Measurements from ENCODE around the gene MYMX. TPM values are rescaled to one million over a fixed set of nuclear protein-coding genes. Genes with fewer than 3 reads are reported as not detected.
A peak's percentile ranks its signal among the peaks of the same experiment; 100 is the strongest.

Gene MYMX
- total RNA-seq, 1 donor: not detected

DNA sequence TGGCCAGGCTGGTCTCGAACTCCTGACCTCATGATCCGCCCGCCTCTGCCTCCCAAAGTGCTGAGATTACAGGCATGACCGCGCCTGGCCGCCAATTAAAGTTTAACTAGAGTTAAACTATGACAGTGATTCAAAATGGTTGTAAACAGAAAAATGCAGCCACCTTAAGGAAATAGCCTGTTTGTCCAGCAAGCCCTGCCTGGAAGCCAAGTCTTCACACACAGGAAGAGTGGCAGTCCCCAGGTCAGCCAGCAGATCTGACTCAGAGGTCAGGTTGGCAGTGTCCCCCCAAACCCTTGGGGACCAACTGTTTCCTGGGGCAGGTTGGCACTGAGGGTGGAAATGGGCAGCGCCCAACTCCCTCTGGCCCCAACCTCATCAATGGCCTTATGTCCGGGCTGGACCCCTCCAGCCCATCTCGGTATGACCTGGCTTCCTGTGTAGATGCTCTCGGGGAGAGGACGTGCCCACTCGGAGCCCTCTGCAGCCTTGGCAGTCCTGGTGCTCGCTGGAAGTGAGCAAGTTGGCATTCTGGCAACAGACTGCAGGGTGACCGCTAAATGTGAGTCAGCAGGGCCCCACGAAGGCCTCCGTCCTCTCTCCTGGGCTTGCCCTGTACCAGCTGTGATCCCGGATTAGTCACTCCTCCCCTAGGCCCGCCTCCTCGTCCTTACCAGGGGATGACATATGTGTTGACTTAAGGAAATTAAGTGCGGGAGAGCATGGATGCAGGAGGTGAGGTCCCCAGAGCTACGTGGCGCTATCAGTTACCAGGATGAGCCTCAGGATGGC, 20.5 kb downstream of the MYMX start:
- Histone ChIP-seq H3K9me3 (ENCODE audit: low read depth, low read length) (no peaks in the 10 kb centered on the region), H2AFZ (ENCODE audit: low read length) (peak overlapping the region; percentile 93), H3K79me2 (ENCODE audit: insufficient read depth, low read length) (no peaks in the 10 kb centered on the region), H3K4me2 (ENCODE audit: insufficient read depth, low read length) (peak overlapping the region; percentile 92), H4K20me1 (ENCODE audit: insufficient read depth, low read length) (no peaks in the 10 kb centered on the region), H3K27ac (ENCODE audit: low read depth, low read length) (peak overlapping the region; percentile 60), H3K36me3 (ENCODE audit: insufficient read depth, low read length) (peaks cover 2% of the 10 kb centered on the region), H3K27me3 (ENCODE audit: insufficient read depth, low read length) (no peaks in the 10 kb centered on the region), H3K4me3 (ENCODE audit: insufficient read depth, low read length) (peak overlapping the region; percentile 78), H3K4me1 (ENCODE audit: insufficient read depth, low read length) (peaks cover 39% of the 10 kb centered on the region)
- TF ChIP-seq, protein P1, sequence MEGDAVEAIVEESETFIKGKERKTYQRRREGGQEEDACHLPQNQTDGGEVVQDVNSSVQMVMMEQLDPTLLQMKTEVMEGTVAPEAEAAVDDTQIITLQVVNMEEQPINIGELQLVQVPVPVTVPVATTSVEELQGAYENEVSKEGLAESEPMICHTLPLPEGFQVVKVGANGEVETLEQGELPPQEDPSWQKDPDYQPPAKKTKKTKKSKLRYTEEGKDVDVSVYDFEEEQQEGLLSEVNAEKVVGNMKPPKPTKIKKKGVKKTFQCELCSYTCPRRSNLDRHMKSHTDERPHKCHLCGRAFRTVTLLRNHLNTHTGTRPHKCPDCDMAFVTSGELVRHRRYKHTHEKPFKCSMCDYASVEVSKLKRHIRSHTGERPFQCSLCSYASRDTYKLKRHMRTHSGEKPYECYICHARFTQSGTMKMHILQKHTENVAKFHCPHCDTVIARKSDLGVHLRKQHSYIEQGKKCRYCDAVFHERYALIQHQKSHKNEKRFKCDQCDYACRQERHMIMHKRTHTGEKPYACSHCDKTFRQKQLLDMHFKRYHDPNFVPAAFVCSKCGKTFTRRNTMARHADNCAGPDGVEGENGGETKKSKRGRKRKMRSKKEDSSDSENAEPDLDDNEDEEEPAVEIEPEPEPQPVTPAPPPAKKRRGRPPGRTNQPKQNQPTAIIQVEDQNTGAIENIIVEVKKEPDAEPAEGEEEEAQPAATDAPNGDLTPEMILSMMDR (IDR thresholded peaks at IDR 0.05; ENCODE audit: extremely low read depth, low read depth, low read length): no peak
- peak; percentile 99 for DNase-seq (ENCODE audit: insufficient read length, low spot score, missing footprints)

DNA sequence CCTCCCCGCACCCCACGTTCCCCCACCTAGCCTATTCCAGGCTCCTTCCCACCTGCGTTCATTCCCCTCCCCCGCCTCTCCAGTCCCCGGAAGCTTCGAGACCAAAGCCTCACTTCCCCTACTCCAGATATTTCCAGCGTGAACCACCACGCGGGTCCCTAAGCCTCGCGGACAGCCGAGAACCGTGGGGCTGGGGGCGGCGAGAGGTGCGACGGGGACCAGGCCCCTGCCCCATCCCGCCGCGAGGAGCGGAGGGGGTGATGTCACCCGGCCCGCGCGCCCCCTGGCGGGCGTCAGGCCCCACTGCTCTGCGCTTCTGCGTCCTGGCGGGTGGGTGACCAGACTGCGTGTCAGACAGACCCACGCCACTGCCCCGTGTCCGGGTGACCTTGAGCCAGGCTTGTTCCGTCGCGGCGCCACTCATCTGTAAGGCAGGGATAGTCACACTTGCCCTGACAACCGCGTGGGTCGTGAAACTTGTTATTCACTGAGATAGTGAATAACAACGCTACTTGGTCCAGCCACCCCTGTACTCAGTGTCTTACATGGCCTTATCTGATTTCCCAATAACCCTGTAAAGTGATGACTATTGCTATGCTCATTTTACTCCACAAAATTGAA, 21.2 kb downstream of the MYMX start:
- Histone ChIP-seq H4K20me1 (ENCODE audit: insufficient read depth, low read length) (no peaks in the 10 kb centered on the region), H3K79me2 (ENCODE audit: insufficient read depth, low read length) (no peaks in the 10 kb centered on the region), H3K36me3 (ENCODE audit: insufficient read depth, low read length) (no peaks in the 10 kb centered on the region), H3K27me3 (ENCODE audit: insufficient read depth, low read length) (no peaks in the 10 kb centered on the region), H3K9me3 (ENCODE audit: low read depth, low read length) (no peaks in the 10 kb centered on the region), H2AFZ (ENCODE audit: low read length) (peak overlapping the region; percentile 93), H3K4me2 (ENCODE audit: insufficient read depth, low read length) (peak overlapping the region; percentile 92), H3K27ac (ENCODE audit: low read depth, low read length) (peak overlapping the region; percentile 60), H3K4me3 (ENCODE audit: insufficient read depth, low read length) (peak overlapping the region; percentile 78), H3K4me1 (ENCODE audit: insufficient read depth, low read length) (peaks cover 39% of the 10 kb centered on the region)
- peak; percentile 97 for DNase-seq (ENCODE audit: insufficient read length, low spot score, missing footprints)
- TF ChIP-seq, protein P1 (IDR thresholded peaks at IDR 0.05; ENCODE audit: extremely low read depth, low read depth, low read length): peak; percentile 84

DNA sequence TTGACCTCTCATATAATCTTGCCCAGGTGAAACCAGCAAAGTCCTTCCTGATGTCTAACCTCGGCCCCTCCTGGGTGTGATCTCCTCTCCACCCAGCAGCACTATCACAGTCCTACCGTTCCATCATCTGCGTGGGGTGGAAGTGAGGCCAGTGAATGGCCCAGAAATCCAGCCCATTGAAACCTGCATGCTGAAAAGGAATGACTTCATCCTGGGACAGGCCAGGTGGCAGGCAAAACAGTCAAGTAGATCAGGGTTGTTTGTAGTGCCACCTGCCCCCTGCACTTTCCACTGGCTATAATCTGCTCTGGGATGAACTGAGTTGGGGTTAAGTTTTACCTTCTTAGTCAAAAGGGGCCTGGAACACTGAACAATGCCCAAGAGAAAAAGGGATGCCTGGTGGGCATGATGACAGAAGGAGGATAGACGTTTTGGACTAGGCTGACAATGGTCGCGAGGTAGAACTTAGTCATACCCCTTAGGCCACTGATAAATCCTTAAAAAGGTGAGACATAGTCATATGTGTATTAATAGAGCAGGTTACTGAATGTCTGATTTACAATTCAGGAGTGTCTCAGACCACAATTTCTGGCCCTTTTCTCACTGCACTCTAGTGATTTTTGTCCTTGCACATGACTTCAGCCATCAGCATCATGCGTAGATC, 22.1 kb downstream of the MYMX start:
- Histone ChIP-seq H3K27me3 (ENCODE audit: insufficient read depth, low read length) (no peaks in the 10 kb centered on the region), H3K9me3 (ENCODE audit: low read depth, low read length) (no peaks in the 10 kb centered on the region), H4K20me1 (ENCODE audit: insufficient read depth, low read length) (no peaks in the 10 kb centered on the region), H3K4me1 (ENCODE audit: insufficient read depth, low read length) (peaks cover 31% of the 10 kb centered on the region), H3K27ac (ENCODE audit: low read depth, low read length) (peak overlapping the region; percentile 60), H3K36me3 (ENCODE audit: insufficient read depth, low read length) (no peaks in the 10 kb centered on the region), H2AFZ (ENCODE audit: low read length) (no peak overlapping the region), H3K4me2 (ENCODE audit: insufficient read depth, low read length) (no peak overlapping the region), H3K79me2 (ENCODE audit: insufficient read depth, low read length) (no peaks in the 10 kb centered on the region), H3K4me3 (ENCODE audit: insufficient read depth, low read length) (no peak overlapping the region)
- TF ChIP-seq, protein P1 (IDR thresholded peaks at IDR 0.05; ENCODE audit: extremely low read depth, low read depth, low read length): no peak
- peak; percentile 15 for DNase-seq (ENCODE audit: insufficient read length, low spot score, missing footprints)

DNA sequence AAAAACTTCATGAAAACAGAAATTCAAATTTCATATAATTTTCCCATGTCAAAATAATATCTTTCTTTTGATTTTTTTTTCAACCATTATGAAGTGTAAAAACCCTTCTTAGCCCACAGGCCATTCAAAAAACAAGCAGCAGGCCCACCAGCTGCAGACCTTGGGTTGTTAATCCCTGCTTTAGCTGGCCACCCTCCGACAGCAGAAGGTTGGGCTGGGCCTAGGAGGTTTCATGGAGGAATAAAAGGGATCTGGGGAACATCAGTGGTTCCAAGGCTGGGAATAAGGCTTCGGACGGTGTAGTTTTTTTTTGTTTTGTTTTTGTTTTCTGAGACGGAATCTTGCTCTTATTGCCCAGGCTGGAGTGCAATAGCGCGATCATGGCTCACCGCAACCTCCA, 26.6 kb downstream of the MYMX start:
- Histone ChIP-seq H3K4me3 (ENCODE audit: insufficient read depth, low read length) (no peak overlapping the region), H3K4me1 (ENCODE audit: insufficient read depth, low read length) (peaks cover 11% of the 10 kb centered on the region), H4K20me1 (ENCODE audit: insufficient read depth, low read length) (peaks cover 13% of the 10 kb centered on the region), H3K36me3 (ENCODE audit: insufficient read depth, low read length) (no peaks in the 10 kb centered on the region), H3K27ac (ENCODE audit: low read depth, low read length) (no peak overlapping the region), H3K79me2 (ENCODE audit: insufficient read depth, low read length) (peaks cover 15% of the 10 kb centered on the region), H3K4me2 (ENCODE audit: insufficient read depth, low read length) (no peak overlapping the region), H3K9me3 (ENCODE audit: low read depth, low read length) (no peaks in the 10 kb centered on the region), H2AFZ (ENCODE audit: low read length) (no peak overlapping the region), H3K27me3 (ENCODE audit: insufficient read depth, low read length) (no peaks in the 10 kb centered on the region)
- TF ChIP-seq, protein P1 (IDR thresholded peaks at IDR 0.05; ENCODE audit: extremely low read depth, low read depth, low read length): no peak
- DNase-seq (ENCODE audit: insufficient read length, low spot score, missing footprints): peak; percentile 13
